K562 (cell line): ENCODE measurements around the gene PRF1. TPM values are rescaled to one million over a fixed set of nuclear protein-coding genes. Genes with fewer than 3 reads are reported as not detected.

Experiments used
- ADNP ChIP-seq: fragments of 200-800 bp; sonication (Bioruptor generic); IDR thresholded peaks from 2 replicates; pipeline ENCODE4 v1.6.1; 2016; ENCODE audit warnings: missing genetic modification characterization, missing compliant biosample characterization
- ELF2 ChIP-seq: fragments of 250-450 bp; sonication (Bioruptor Pico); IDR thresholded peaks from 2 replicates; pipeline ENCODE4 v1.5.0; 2021; ENCODE audit warnings: mild to moderate bottlenecking
- FOXA3 ChIP-seq, 2 experiments: fragments of 450-650 bp in 1 of 2; sonication (generic) in 1 of 2; formaldehyde crosslinking; IDR thresholded peaks in 1 of 2; conservative IDR thresholded peaks in 1 of 2; 2 replicates each; pipeline versions ENCODE4 v1.4.0 to v1.8.0; 2020 to 2022; ENCODE audit warnings: mild to moderate bottlenecking in 2 of 2, missing genetic modification reagents in 1 of 2
- HCFC1 ChIP-seq: IDR thresholded peaks from 2 replicates; pipeline ENCODE4 v1.6.1; 2012; ENCODE audit warnings: low read depth, low read length, improper control_type of control experiment
- KHSRP ChIP-seq: fragments of 450-650 bp; IDR thresholded peaks from 2 replicates; pipeline ENCODE4 v1.6.1; 2017
- KLF16 ChIP-seq: IDR thresholded peaks from 2 replicates; pipeline ENCODE4 v1.6.1; 2016; ENCODE audit warnings: antibody characterized with exemption
- KLF6 ChIP-seq: fragments of 250-450 bp; sonication (Bioruptor Pico); IDR thresholded peaks from 2 replicates; pipeline ENCODE4 v1.4.0; 2020; ENCODE audit warnings: mild to moderate bottlenecking, moderate library complexity, borderline replicate concordance
- NFE2L1 ChIP-seq: fragments of 450-650 bp; IDR thresholded peaks from 2 replicates; pipeline ENCODE4 v1.6.1; 2016; ENCODE audit warnings: missing genetic modification characterization, low read depth, mild to moderate bottlenecking, missing compliant biosample characterization, moderate library complexity, borderline replicate concordance
- NFIX ChIP-seq: fragments of 250-450 bp; sonication (Bioruptor Pico); IDR thresholded peaks from 2 replicates; pipeline ENCODE4 v1.4.0; 2020; ENCODE audit warnings: low read depth, mild to moderate bottlenecking, moderate library complexity
- NUFIP1 ChIP-seq: fragments of 450-650 bp; IDR thresholded peaks from 2 replicates; pipeline ENCODE4 v1.6.1; 2018; ENCODE audit not compliant: partially characterized antibody
- PCBP1 ChIP-seq: fragments of 200-400 bp; formaldehyde crosslinking; IDR thresholded peaks from 2 replicates; pipeline ENCODE4 v1.6.1; 2018; ENCODE audit warnings: mild to moderate bottlenecking, low read depth, low read length; ENCODE audit not compliant: poor library complexity, severe bottlenecking
- SMAD4 ChIP-seq: fragments of 250-450 bp; sonication (Bioruptor Pico); conservative IDR thresholded peaks from 2 replicates; pipeline ENCODE4 v1.8.0; 2021; ENCODE audit warnings: inconsistent platforms, mild to moderate bottlenecking, moderate library complexity
- SP1 ChIP-seq: sonication (generic); formaldehyde crosslinking; IDR thresholded peaks from 2 replicates; pipeline ENCODE4 v1.8.1; 2022; ENCODE audit warnings: mild to moderate bottlenecking, missing genetic modification reagents
- SRF ChIP-seq, 2 experiments: fragments of 250-450, 450-650 bp in 1 of 2; sonication (Bioruptor Pico) in 1 of 2; sonication (generic) in 1 of 2; formaldehyde crosslinking; IDR thresholded peaks; 2 replicates each; pipeline versions ENCODE4 v1.5.0 to v1.5.1; 2020 to 2022; ENCODE audit warnings: mild to moderate bottlenecking in 1 of 2, missing genetic modification reagents in 1 of 2
- TRIM28 ChIP-seq: fragments of 450-650 bp; IDR thresholded peaks from 2 replicates; pipeline ENCODE4 v1.6.1; 2017
- U2AF2 ChIP-seq: fragments of 200-400 bp; formaldehyde crosslinking; optimal IDR thresholded peaks from 2 replicates; pipeline ENCODE3; 2017; ENCODE audit warnings: low read depth, mild to moderate bottlenecking, low read length
- ZFP36 ChIP-seq: fragments of 150-350 bp; IDR thresholded peaks from 2 replicates; pipeline ENCODE4 v1.6.1; 2018; ENCODE audit warnings: low read length, low read depth; ENCODE audit not compliant: partially characterized antibody
- ZNF232 ChIP-seq: sonication (generic); formaldehyde crosslinking; IDR thresholded peaks from 2 replicates; pipeline ENCODE4 v1.8.0; 2022; ENCODE audit warnings: mild to moderate bottlenecking, missing genetic modification reagents
- ZNF253 ChIP-seq: fragments of 250-450 bp; sonication (Bioruptor Pico); conservative IDR thresholded peaks from 2 replicates; pipeline ENCODE4 v1.6.1; 2021; ENCODE audit warnings: mild to moderate bottlenecking
- ZNF57 ChIP-seq: fragments of 450-650 bp; formaldehyde crosslinking; IDR thresholded peaks from 2 replicates; pipeline ENCODE4 v1.4.0; 2020; ENCODE audit warnings: mild to moderate bottlenecking, moderate library complexity
- ZNF699 ChIP-seq: fragments of 250-450 bp; sonication (Bioruptor Pico); IDR thresholded peaks from 2 replicates; pipeline ENCODE4 v1.8.0; 2021; ENCODE audit warnings: mild to moderate bottlenecking, moderate library complexity; ENCODE audit not compliant: insufficient replicate concordance
- ZNF707 ChIP-seq: fragments of 250-450 bp; sonication (Bioruptor Pico); conservative IDR thresholded peaks from 2 replicates; pipeline ENCODE4 v1.8.0; 2022; ENCODE audit warnings: inconsistent platforms, mild to moderate bottlenecking, moderate library complexity
- ZNF76 ChIP-seq: fragments of 250-450 bp; sonication (Bioruptor Pico); IDR thresholded peaks from 2 replicates; pipeline ENCODE4 v1.4.0; 2020; ENCODE audit warnings: mild to moderate bottlenecking, moderate library complexity, borderline replicate concordance
- ZZZ3 ChIP-seq: fragments of 450-650 bp; IDR thresholded peaks from 2 replicates; pipeline ENCODE4 v1.6.1; 2016; ENCODE audit warnings: antibody characterized with exemption, mild to moderate bottlenecking, moderate library complexity
- polyA plus RNA-seq, 8 experiments: library from polyadenylated mRNA; depleted of rRNA in 4 of 8; stranded (reverse) in 5 of 8; unstranded in 3 of 8; fragments of >200 nt; fragmentation: Nextera tagmentation in 2 of 8; fragmentation: Illumina TruSeq in 1 of 8; extraction: Ambion mirVana in 2 of 8; extraction: Trizol in 1 of 8; gene quantifications; 2 replicates each; pipeline versions ENCODE4 v1.2.1 to v1.2.3, GENCODE V29; 2011 to 2014; ENCODE audit warnings: inconsistent platforms in 1 of 8, missing spikeins in 1 of 8
- total RNA-seq, 7 experiments: library from RNA; depleted of rRNA in 6 of 7; stranded (reverse); fragments of >200 nt in 6 of 7; fragmentation: Illumina TruSeq in 2 of 7; extraction: Trizol in 2 of 7; gene quantifications; 2 replicates each; pipeline versions ENCODE4 v1.2.1 to v1.2.3, GENCODE V29; 2011 to 2021; ENCODE audit warnings: low replicate concordance in 1 of 7
- TF ChIP-seq, protein P1 (sequence below): sonication (generic); IDR thresholded peaks from 2 replicates; pipeline ENCODE4 v1.6.1; 2016
- TF ChIP-seq, protein P2 (sequence below): fragments of 200-800 bp; sonication (Bioruptor generic); IDR thresholded peaks from 2 replicates; pipeline ENCODE4 v1.6.1; 2017; ENCODE audit warnings: missing genetic modification characterization, missing compliant biosample characterization
- TF ChIP-seq, protein P3 (sequence below), 2 experiments: fragments of 450-650 bp in 1 of 2; sonication (generic) in 1 of 2; formaldehyde crosslinking in 1 of 2; IDR thresholded peaks in 1 of 2; conservative IDR thresholded peaks in 1 of 2; 2 replicates each; pipeline versions ENCODE4 v1.6.1 to v1.8.1; 2016 to 2023; ENCODE audit warnings: mild to moderate bottlenecking in 2 of 2, moderate library complexity in 2 of 2, inconsistent platforms in 1 of 2, missing genetic modification reagents in 1 of 2

PRF1 gene
- total and polyA plus RNA-seq, 9 of the 15 experiments (the other 6 are each of a cell fraction or from before 2014, with no cell fraction given), result 3.8 to 8.6 (median 6.3) TPM

- TF ChIP-seq, protein P1, sequence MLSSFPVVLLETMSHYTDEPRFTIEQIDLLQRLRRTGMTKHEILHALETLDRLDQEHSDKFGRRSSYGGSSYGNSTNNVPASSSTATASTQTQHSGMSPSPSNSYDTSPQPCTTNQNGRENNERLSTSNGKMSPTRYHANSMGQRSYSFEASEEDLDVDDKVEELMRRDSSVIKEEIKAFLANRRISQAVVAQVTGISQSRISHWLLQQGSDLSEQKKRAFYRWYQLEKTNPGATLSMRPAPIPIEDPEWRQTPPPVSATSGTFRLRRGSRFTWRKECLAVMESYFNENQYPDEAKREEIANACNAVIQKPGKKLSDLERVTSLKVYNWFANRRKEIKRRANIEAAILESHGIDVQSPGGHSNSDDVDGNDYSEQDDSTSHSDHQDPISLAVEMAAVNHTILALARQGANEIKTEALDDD, result 0 out of 2 replicates have a peak, but pooled peaks have one; percentile 14
- TF ChIP-seq, protein P2, sequence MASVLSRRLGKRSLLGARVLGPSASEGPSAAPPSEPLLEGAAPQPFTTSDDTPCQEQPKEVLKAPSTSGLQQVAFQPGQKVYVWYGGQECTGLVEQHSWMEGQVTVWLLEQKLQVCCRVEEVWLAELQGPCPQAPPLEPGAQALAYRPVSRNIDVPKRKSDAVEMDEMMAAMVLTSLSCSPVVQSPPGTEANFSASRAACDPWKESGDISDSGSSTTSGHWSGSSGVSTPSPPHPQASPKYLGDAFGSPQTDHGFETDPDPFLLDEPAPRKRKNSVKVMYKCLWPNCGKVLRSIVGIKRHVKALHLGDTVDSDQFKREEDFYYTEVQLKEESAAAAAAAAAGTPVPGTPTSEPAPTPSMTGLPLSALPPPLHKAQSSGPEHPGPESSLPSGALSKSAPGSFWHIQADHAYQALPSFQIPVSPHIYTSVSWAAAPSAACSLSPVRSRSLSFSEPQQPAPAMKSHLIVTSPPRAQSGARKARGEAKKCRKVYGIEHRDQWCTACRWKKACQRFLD (CRISPR knock-in tag), result no peak
- no peak; the same call in 1 of the 2 replicates for TF ChIP-seq TRIM28
- TF ChIP-seq SRF (CRISPR knock-in tag; IDR thresholded peaks at IDR 0.05), result no peak; a peak in 1 of 4 replicates
- TF ChIP-seq, protein P3, sequence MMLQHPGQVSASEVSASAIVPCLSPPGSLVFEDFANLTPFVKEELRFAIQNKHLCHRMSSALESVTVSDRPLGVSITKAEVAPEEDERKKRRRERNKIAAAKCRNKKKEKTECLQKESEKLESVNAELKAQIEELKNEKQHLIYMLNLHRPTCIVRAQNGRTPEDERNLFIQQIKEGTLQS (IDR thresholded peaks at IDR 0.05), result peak; percentile 21; the same call in 1 of the 2 replicates
- TF ChIP-seq, protein P3 (CRISPR knock-in tag; conservative IDR thresholded peaks at IDR 0.05), result no peak
- TF ChIP-seq FOXA3 (CRISPR knock-in tag; conservative IDR thresholded peaks at IDR 0.05 in 1 of 2, IDR thresholded peaks at IDR 0.05 in 1 of 2), result no peak
- TF ChIP-seq PCBP1, result no peak
- no peak for TF ChIP-seq NFE2L1 (tag)
- no peak for TF ChIP-seq ZFP36
- TF ChIP-seq KLF6 (CRISPR knock-in tag), result 0 out of 2 replicates have a peak, but pooled peaks have one; percentile 36
- TF ChIP-seq NFIX (CRISPR knock-in tag), result no peak
- TF ChIP-seq KLF16, result no peak
- TF ChIP-seq ZNF699, result no peak
- no peak for TF ChIP-seq ELF2 (CRISPR knock-in tag)
- TF ChIP-seq SP1 (CRISPR knock-in tag), result no peak
- no peak for TF ChIP-seq U2AF2
- no peak for TF ChIP-seq ZNF76 (CRISPR knock-in tag)
- TF ChIP-seq ZZZ3, result no peak
- TF ChIP-seq ZNF57 (CRISPR knock-in tag), result no peak
- no peak for TF ChIP-seq HCFC1
- TF ChIP-seq ZNF707, result no peak
- TF ChIP-seq SMAD4 (CRISPR knock-in tag), result peak; percentile 85
- TF ChIP-seq ZNF232, result no peak
- no peak for TF ChIP-seq NUFIP1
- TF ChIP-seq ZNF253 (CRISPR knock-in tag), result no peak
- no peak for TF ChIP-seq KHSRP
- TF ChIP-seq ADNP (tag), result peak; percentile 75
These were observed 16.9 kb upstream of the PRF1 start (continued) for GRCh38 chr10:70619271-70620019.
